H1 (cell line): ENCODE data around the gene UTP15. TPM values are rescaled to one million over a fixed set of nuclear protein-coding genes. Genes with fewer than 3 reads are reported as not detected.

Experiments used
- CTCF ChIA-PET: fragments of 300-600 bp; sonication (Branson Sonifier 250); formaldehyde crosslinking; loops from one replicate; lab custom pipeline; 2021; ENCODE audit not compliant: partially characterized antibody; lab: Charles Lee
- POLR2A ChIA-PET: fragments of 300-600 bp; sonication (Branson Sonifier 250); formaldehyde crosslinking; loops from one replicate; lab custom pipeline; 2021; ENCODE audit warnings: inconsistent platforms; ENCODE audit not compliant: partially characterized antibody; lab: Charles Lee
- DNase-seq, 2 experiments: peaks; one replicate each; pipeline versions ENCODE4 v3.0.0 to v3.0.0-alpha.2; 2010 to 2022; ENCODE audit warnings: low spot score in 2 of 2, low read depth in 1 of 2, mixed read lengths in 1 of 2
- FAIRE-seq: peaks from 2 replicates; lab custom pipeline; 2011; peaks lifted over from hg19 to GRCh38; lab: Jason Lieb, UNC
- H2AFZ ChIP-seq: 2 replicates; pipeline ENCODE4 v1.8.1; 2012; ENCODE audit warnings: low read length, inconsistent platforms
- H2AK5ac ChIP-seq: 2 replicates; pipeline ENCODE4 v1.6.1; 2013; ENCODE audit warnings: low read depth, low read length
- H2BK120ac ChIP-seq: replicated peaks from 2 replicates; pipeline ENCODE3; 2013; ENCODE audit warnings: low read depth, low read length, inconsistent platforms
- H2BK12ac ChIP-seq: 2 replicates; pipeline ENCODE4 v1.6.1; 2013; ENCODE audit warnings: low read depth, low read length
- H2BK15ac ChIP-seq: 2 replicates; pipeline ENCODE4 v1.6.1; 2013; ENCODE audit warnings: low read length
- H2BK20ac ChIP-seq: 2 replicates; pipeline ENCODE4 v1.6.1; 2013; ENCODE audit warnings: low read length
- H2BK5ac ChIP-seq: 2 replicates; pipeline ENCODE4 v1.6.1; 2013; ENCODE audit warnings: low read depth, low read length
- H3K14ac ChIP-seq: 2 replicates; pipeline ENCODE4 v1.6.1; 2013; ENCODE audit warnings: inconsistent platforms; ENCODE audit not compliant: insufficient read length
- H3K18ac ChIP-seq: 2 replicates; pipeline ENCODE4 v1.6.1; 2013; ENCODE audit warnings: low read length; ENCODE audit errors: extremely low read depth
- H3K23ac ChIP-seq: 2 replicates; pipeline ENCODE4 v1.6.1; 2013; ENCODE audit warnings: inconsistent platforms; ENCODE audit not compliant: insufficient read length
- H3K23me2 ChIP-seq: 2 replicates; pipeline ENCODE4 v1.6.1; 2013; ENCODE audit warnings: low read depth, low read length
- H3K27ac ChIP-seq: 2 replicates; pipeline ENCODE4 v1.6.1; 2011; ENCODE audit warnings: low read depth, low read length, inconsistent platforms
- H3K27me3 ChIP-seq, 4 experiments: replicated peaks in 1 of 4; 1 replicate in 1 of 4; 2 replicates in 3 of 4; pipeline versions ENCODE4 v1.6.1 to v1.8.1; 2011 to 2013; ENCODE audit warnings: low read length in 3 of 4, mild to moderate bottlenecking in 3 of 4, inconsistent platforms in 2 of 4, mixed read lengths in 2 of 4, moderate library complexity in 1 of 4; ENCODE audit not compliant: control insufficient read depth in 3 of 4, insufficient read depth in 3 of 4; ENCODE audit errors: extremely low read depth in 1 of 4
- H3K36me3 ChIP-seq, 4 experiments: 2 replicates each; pipeline versions ENCODE4 v1.6.1 to v1.8.1; 2011 to 2013; ENCODE audit warnings: mild to moderate bottlenecking in 4 of 4, low read length in 3 of 4, moderate library complexity in 2 of 4, control low read depth in 1 of 4, inconsistent platforms in 1 of 4; ENCODE audit not compliant: insufficient read depth in 4 of 4, control insufficient read depth in 2 of 4
- H3K4ac ChIP-seq: replicated peaks from 2 replicates; pipeline ENCODE3; 2013; ENCODE audit warnings: low read length, low read depth, mixed read lengths, inconsistent platforms; ENCODE audit not compliant: insufficient read length
- H3K4me1 ChIP-seq, 4 experiments: replicated peaks in 1 of 4; 1 replicate in 1 of 4; 2 replicates in 3 of 4; pipeline versions ENCODE4 v1.6.1 to v1.8.1; 2011 to 2013; ENCODE audit warnings: low read length in 3 of 4, inconsistent platforms in 2 of 4, mixed read lengths in 1 of 4; ENCODE audit not compliant: insufficient read depth in 4 of 4, control insufficient read depth in 3 of 4
- H3K4me2 ChIP-seq, 2 experiments: 2 replicates each; pipeline versions ENCODE4 v1.6.1 to v1.8.1; 2011 to 2013; ENCODE audit warnings: low read depth in 2 of 2, low read length in 2 of 2, control low read depth in 1 of 2, inconsistent platforms in 1 of 2, mild to moderate bottlenecking in 1 of 2; ENCODE audit not compliant: insufficient read depth in 1 of 2
- H3K4me3 ChIP-seq, 4 experiments: fragments of 200-600, 300-600 bp in 1 of 4; sonication (generic), shearing (Covaris generic), sonication (Bioruptor Twin) in 1 of 4; 2 replicates each; pipeline versions ENCODE4 v1.5.1 to v1.8.1; 2011 to 2016; ENCODE audit warnings: low read length in 4 of 4, low read depth in 3 of 4, control low read depth in 2 of 4, inconsistent platforms in 2 of 4, mild to moderate bottlenecking in 2 of 4, mixed read lengths in 1 of 4, moderate library complexity in 1 of 4; ENCODE audit not compliant: insufficient read depth in 2 of 4; ENCODE audit errors: extremely low read depth in 1 of 4
- H3K56ac ChIP-seq: replicated peaks from 2 replicates; pipeline ENCODE3; 2013; ENCODE audit warnings: low read depth, mild to moderate bottlenecking, mixed read lengths, low read length, inconsistent platforms; ENCODE audit not compliant: insufficient read length
- H3K79me1 ChIP-seq: 2 replicates; pipeline ENCODE4 v1.6.1; 2013; ENCODE audit warnings: low read depth, low read length, control low read depth
- H3K79me2 ChIP-seq, 2 experiments: 2 replicates each; pipeline versions ENCODE4 v1.6.1 to v1.8.1; 2012 to 2013; ENCODE audit warnings: low read length in 2 of 2, mild to moderate bottlenecking in 2 of 2, inconsistent platforms in 1 of 2; ENCODE audit not compliant: insufficient read depth in 2 of 2, control insufficient read depth in 1 of 2
- H3K9ac ChIP-seq, 4 experiments: replicated peaks in 1 of 4; 1 replicate in 1 of 4; 2 replicates in 3 of 4; pipeline versions ENCODE4 v1.6.1 to v1.8.1; 2011 to 2013; ENCODE audit warnings: low read depth in 3 of 4, low read length in 3 of 4, control low read depth in 2 of 4, mild to moderate bottlenecking in 2 of 4, moderate library complexity in 2 of 4, inconsistent platforms in 1 of 4; ENCODE audit errors: extremely low read depth in 1 of 4
- H3K9me3 ChIP-seq, 2 experiments: 2 replicates each; pipeline versions ENCODE4 v1.6.1 to v1.8.1; 2012 to 2013; ENCODE audit warnings: mild to moderate bottlenecking in 2 of 2, moderate library complexity in 2 of 2, control low read depth in 1 of 2, inconsistent platforms in 1 of 2, low read depth in 1 of 2, low read length in 1 of 2, mixed read lengths in 1 of 2; ENCODE audit not compliant: insufficient read depth in 2 of 2
- H4K20me1 ChIP-seq, 2 experiments: replicated peaks in 1 of 2; 2 replicates each; pipeline versions ENCODE3 to v1.8.1; 2011 to 2013; ENCODE audit warnings: inconsistent platforms in 2 of 2, low read length in 2 of 2, mild to moderate bottlenecking in 1 of 2; ENCODE audit not compliant: insufficient read depth in 2 of 2, control insufficient read depth in 1 of 2
- H4K5ac ChIP-seq: 2 replicates; pipeline ENCODE4 v1.6.1; 2013; ENCODE audit warnings: low read length, low read depth, mixed read lengths, inconsistent platforms; ENCODE audit not compliant: insufficient read length
- H4K8ac ChIP-seq: 2 replicates; pipeline ENCODE4 v1.8.0; 2013; ENCODE audit warnings: mild to moderate bottlenecking, moderate library complexity, low read length, inconsistent platforms; ENCODE audit not compliant: insufficient read depth; ENCODE audit errors: extremely low read depth
- H4K91ac ChIP-seq: replicated peaks from 2 replicates; pipeline ENCODE3; 2013; ENCODE audit warnings: low read length, mixed read lengths, inconsistent platforms; ENCODE audit not compliant: insufficient read length
- CREB1 ChIP-seq: IDR thresholded peaks from 2 replicates; pipeline ENCODE4 v1.6.1; 2012; ENCODE audit warnings: inconsistent platforms
- NANOG ChIP-seq: IDR thresholded peaks from 2 replicates; pipeline ENCODE4 v1.6.1; 2011; ENCODE audit warnings: low read length, low read depth, mild to moderate bottlenecking, inconsistent platforms; ENCODE audit not compliant: insufficient read depth, poor library complexity, severe bottlenecking
- SIRT6 ChIP-seq: IDR thresholded peaks from one replicate; pipeline ENCODE4 v1.7.1; 2012; ENCODE audit warnings: low read length, inconsistent platforms
- WGBS, 2 experiments: shearing (Covaris generic) in 1 of 2; methylation state at CpG; one replicate each; pipeline versions ENCODE4 v1.1.6 to v1.1.7; 2013 to 2015; ENCODE audit warnings: low lambda C conversion rate in 2 of 2, mixed read lengths in 2 of 2, inconsistent platforms in 1 of 2, low coverage in 1 of 2, missing lambda C conversion rate in 1 of 2; ENCODE audit not compliant: insufficient replicate concordance in 2 of 2, insufficient coverage in 1 of 2, insufficient read length in 1 of 2; ENCODE audit errors: extremely low coverage in 1 of 2, missing lambda C conversion rate in 1 of 2; 5-methylcytosine and 5-hydroxymethylcytosine counted together
- polyA plus RNA-seq, 7 experiments: library from polyadenylated mRNA; depleted of rRNA in 3 of 7; stranded (reverse) in 5 of 7; unstranded in 2 of 7; fragments of >200 nt in 5 of 7; fragments of 200-250 nt in 2 of 7; gene quantifications; 1 replicate in 5 of 7; 2 replicates in 1 of 7; 4 replicates in 1 of 7; pipeline versions ENCODE4 v1.2.1 to v1.2.3, GENCODE V29; 2011 to 2013; ENCODE audit warnings: missing spikeins in 2 of 7, mixed read lengths in 2 of 7
- total RNA-seq: library from RNA; stranded (reverse); fragmentation: NEBNext Ultra II Directional; extraction: Animal tissue kit (Norgen Biotek cat#: 25700); gene quantifications from 2 replicates; pipeline ENCODE4 v1.2.1, GENCODE V29; 2021

UTP15 gene
- total and polyA plus RNA-seq, 2 of the 8 experiments (the other 6 are each of a cell fraction or from before 2014, with no cell fraction given), result 14.3 to 33.6 TPM

- Histone ChIP-seq H2BK5ac (no peak overlapping the region), H2BK12ac (no peak overlapping the region), H4K5ac (no peak overlapping the region), H2BK20ac (no peak overlapping the region), H3K4me1 (no peaks in the 10 kb centered on the region), H2AK5ac (no peak overlapping the region), H3K56ac (no peak overlapping the region), H3K4ac (no peak overlapping the region), H3K36me3 (0 out of 8 replicates have a peak, but pooled peaks cover 0 to under 1% (median 0%) of the 10 kb centered on the region in 4 experiments), H3K79me2 (no peaks in the 10 kb centered on the region), H3K9me3 (no peaks in the 10 kb centered on the region), H4K91ac (no peak overlapping the region), H2BK15ac (no peak overlapping the region), H3K18ac (no peak overlapping the region), H3K23me2 (no peaks in the 10 kb centered on the region), H3K9ac (no peak overlapping the region), H3K14ac (no peak overlapping the region), H2AFZ (no peak overlapping the region), H3K27ac (no peak overlapping the region), H3K79me1 (no peaks in the 10 kb centered on the region), H3K4me2 (no peak overlapping the region), H4K8ac (no peak overlapping the region), H4K20me1 (no peaks in the 10 kb centered on the region), H2BK120ac (no peak overlapping the region), H3K23ac (no peak overlapping the region), H3K4me3 (no peak overlapping the region), H3K27me3 (no peaks in the 10 kb centered on the region)
- ChIA-PET POLR2A (no interaction called here), CTCF (no interaction called here)
- no peak for DNase-seq
- 94% methylated on average over 1 of the region's 1 CpG; no CpG with 5 or more reads in 1 of the 2 experiments for WGBS, 2 experiments
- FAIRE-seq, result no peak
- TF ChIP-seq SIRT6 (no peak), NANOG (no peak), CREB1 (no peak)
Measured at GRCh38 chr5:73550016-73550415, 15.5 kb upstream of the UTP15 start.
